ENCODE data around the gene NAGA. TPM values are rescaled to one million over a fixed set of nuclear protein-coding genes. Genes with fewer than 3 reads are reported as not detected.
"Not testable (repeated sequence)": the region's sequence is repeated elsewhere in the genome, so short reads cannot be mapped to it uniquely, and the experiment has no call there.

NAGA gene
- polyA plus RNA-seq, 2 of the 4 experiments (the other 2 are of a cell fraction), result 6.6 to 8.9 TPM

DNA sequence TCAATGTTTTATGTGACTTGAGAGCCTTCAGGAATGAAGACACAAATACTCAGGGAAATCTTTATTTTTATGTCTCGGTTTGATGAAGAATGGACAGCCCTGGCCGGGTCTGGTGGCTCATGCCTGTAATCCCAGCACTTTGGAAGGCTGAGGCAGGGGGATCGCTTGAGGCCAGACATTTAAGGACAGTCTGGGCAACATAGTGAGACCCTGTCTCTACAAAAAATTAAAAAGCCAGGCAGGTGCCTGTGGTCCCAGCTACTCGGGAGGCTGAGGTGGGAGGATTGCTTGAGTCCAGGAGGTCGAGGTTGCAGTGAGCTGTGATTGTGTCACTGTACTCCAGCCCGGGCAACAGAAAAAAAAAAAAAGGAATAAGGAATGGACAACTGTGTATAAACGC lies 896 bp upstream of the NAGA start:
- POLR2A ChIA-PET, result interaction anchor here (0.6 to 0.9 kb wide), 2 partner anchors 8 to 19 kb away, joined by 3 read pairs; partner anchors contain the start of genes NDUFA6 and SMDT1
- H3K4me2 ChIP-seq, result peak overlapping the region; percentile 94
- DNase-seq (ENCODE audit: low read depth in 1 of 2, low spot score in 1 of 2); ATAC-seq; CTCF ChIA-PET; FAIRE-seq; H3K27ac ChIP-seq; H3K4me1 ChIP-seq; H3K9me3 ChIP-seq; H3K4me3 ChIP-seq: not testable (repeated sequence)
- WGBS (ENCODE audit: missing lambda C conversion rate), result 73% methylated on average over 7 of the region's 7 CpGs

- peak overlapping the region; percentile 94 for H3K4me2 ChIP-seq
- peak overlapping the region; percentile 47 for H3K4me3 ChIP-seq
- ATAC-seq (no peak; a peak in 4 of 6 replicates), DNase-seq (ENCODE audit: low read depth in 1 of 2, low spot score in 1 of 2) (no peak), FAIRE-seq (no peak)
- H3K9me3 ChIP-seq, result no peaks in the 10 kb centered on the region
- TF ChIP-seq JUN (IDR thresholded peaks at IDR 0.05) (no peak), EHMT2 (IDR thresholded peaks at IDR 0.05; ENCODE audit: low read depth) (no peak), CEBPB (IDR thresholded peaks at IDR 0.05) (no peak), MAX (IDR thresholded peaks at IDR 0.05) (no peak), RAD21 (conservative IDR thresholded peaks at IDR 0.05 in 1 of 2, IDR thresholded peaks at IDR 0.05 in 1 of 2) (no peak), NPAS2 (CRISPR knock-in tag; IDR thresholded peaks at IDR 0.05; ENCODE audit: borderline replicate concordance) (no peak), FOSB (CRISPR knock-in tag; IDR thresholded peaks at IDR 0.05) (no peak), CHD4 (IDR thresholded peaks at IDR 0.05; ENCODE audit: borderline replicate concordance) (no peak), TFCP2L1 (CRISPR knock-in tag; IDR thresholded peaks at IDR 0.05) (no peak), EP300 (IDR thresholded peaks at IDR 0.05) (no peak), ZSCAN20 (CRISPR knock-in tag; IDR thresholded peaks at IDR 0.05) (no peak), HOXA7 (CRISPR knock-in tag; IDR thresholded peaks at IDR 0.05) (no peak)
- TF ChIP-seq, protein P1, sequence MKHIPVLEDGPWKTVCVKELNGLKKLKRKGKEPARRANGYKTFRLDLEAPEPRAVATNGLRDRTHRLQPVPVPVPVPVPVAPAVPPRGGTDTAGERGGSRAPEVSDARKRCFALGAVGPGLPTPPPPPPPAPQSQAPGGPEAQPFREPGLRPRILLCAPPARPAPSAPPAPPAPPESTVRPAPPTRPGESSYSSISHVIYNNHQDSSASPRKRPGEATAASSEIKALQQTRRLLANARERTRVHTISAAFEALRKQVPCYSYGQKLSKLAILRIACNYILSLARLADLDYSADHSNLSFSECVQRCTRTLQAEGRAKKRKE (CRISPR knock-in tag; IDR thresholded peaks at IDR 0.05; ENCODE audit: low read depth), result no peak
- TF ChIP-seq, protein P2, sequence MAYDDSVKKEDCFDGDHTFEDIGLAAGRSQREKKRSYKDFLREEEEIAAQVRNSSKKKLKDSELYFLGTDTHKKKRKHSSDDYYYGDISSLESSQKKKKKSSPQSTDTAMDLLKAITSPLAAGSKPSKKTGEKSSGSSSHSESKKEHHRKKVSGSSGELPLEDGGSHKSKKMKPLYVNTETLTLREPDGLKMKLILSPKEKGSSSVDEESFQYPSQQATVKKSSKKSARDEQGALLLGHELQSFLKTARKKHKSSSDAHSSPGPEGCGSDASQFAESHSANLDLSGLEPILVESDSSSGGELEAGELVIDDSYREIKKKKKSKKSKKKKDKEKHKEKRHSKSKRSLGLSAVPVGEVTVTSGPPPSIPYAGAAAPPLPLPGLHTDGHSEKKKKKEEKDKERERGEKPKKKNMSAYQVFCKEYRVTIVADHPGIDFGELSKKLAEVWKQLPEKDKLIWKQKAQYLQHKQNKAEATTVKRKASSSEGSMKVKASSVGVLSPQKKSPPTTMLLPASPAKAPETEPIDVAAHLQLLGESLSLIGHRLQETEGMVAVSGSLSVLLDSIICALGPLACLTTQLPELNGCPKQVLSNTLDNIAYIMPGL (CRISPR knock-in tag; IDR thresholded peaks at IDR 0.05; ENCODE audit: borderline replicate concordance), result no peak
- 67% methylated on average over 10 of the region's 19 CpGs for WGBS (ENCODE audit: missing lambda C conversion rate)
- ChIA-PET POLR2A (no interaction called here), CTCF (interaction anchor here (1.3 kb wide), 1 partner anchor 375 kb away, joined by 3 read pairs; no protein-coding TSS in a partner anchor)
- peak overlapping the region; percentile 68 to 84; a peak in 5 of 6 replicates for H3K27ac ChIP-seq
- H3K4me1 ChIP-seq, result peaks cover 6% of the 10 kb centered on the region; the same call in 1 of the 3 replicates
These were observed 653 bp downstream of the NAGA start for GRCh38 chr22:42069801-42070516.

DNA sequence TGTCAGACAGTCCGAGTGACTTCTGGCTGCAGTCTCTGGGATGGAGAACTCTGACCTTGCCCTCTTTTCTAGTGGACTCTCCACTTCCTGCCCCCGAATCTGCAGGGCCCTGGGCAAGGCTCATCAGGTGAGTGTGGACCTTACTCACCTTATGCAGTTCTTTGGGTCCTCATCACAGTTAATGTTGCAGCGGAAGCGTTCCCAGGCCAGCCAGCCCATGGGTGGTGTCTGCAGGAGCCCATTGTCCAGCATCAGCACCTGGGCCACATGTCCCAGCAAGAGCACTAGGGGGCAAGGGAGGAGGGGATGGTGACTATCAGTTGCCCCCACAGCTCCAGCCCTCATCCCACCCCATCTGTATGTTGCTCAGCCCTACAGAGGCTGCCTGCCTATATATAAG lies 2.3 kb downstream of the NAGA start:
- POLR2A ChIA-PET, result no interaction called here
- no peak overlapping the region for H3K4me3 ChIP-seq
- DNase-seq (ENCODE audit: low read depth in 1 of 2, low spot score in 1 of 2) (no peak), ATAC-seq (no peak), FAIRE-seq (no peak)
- no peak overlapping the region for H3K27ac ChIP-seq
- H3K4me1 ChIP-seq, result peaks cover 6% of the 10 kb centered on the region; the same call in 1 of the 3 replicates
- 93% methylated on average over 3 of the region's 4 CpGs for WGBS (ENCODE audit: missing lambda C conversion rate)
- no peak for TF ChIP-seq ZSCAN20 (CRISPR knock-in tag; IDR thresholded peaks at IDR 0.05)
- no peak for TF ChIP-seq GATA3 (IDR thresholded peaks at IDR 0.05; ENCODE audit: borderline replicate concordance)
- TF ChIP-seq PBX3 (IDR thresholded peaks at IDR 0.05), result no peak
- no peak for TF ChIP-seq FOXS1 (CRISPR knock-in tag; IDR thresholded peaks at IDR 0.05)
- TF ChIP-seq HOXA7 (CRISPR knock-in tag; IDR thresholded peaks at IDR 0.05), result no peak
- TF ChIP-seq RARB (CRISPR knock-in tag; IDR thresholded peaks at IDR 0.05), result no peak
- TF ChIP-seq CHD4 (IDR thresholded peaks at IDR 0.05; ENCODE audit: borderline replicate concordance), result no peak
- no peak for TF ChIP-seq ZNF302 (CRISPR knock-in tag; IDR thresholded peaks at IDR 0.05)
- no peak for TF ChIP-seq RAD21 (conservative IDR thresholded peaks at IDR 0.05 in 1 of 2, IDR thresholded peaks at IDR 0.05 in 1 of 2)
- no peak for TF ChIP-seq MAFK (IDR thresholded peaks at IDR 0.05; ENCODE audit: partially characterized antibody)
- TF ChIP-seq HOXB13 (CRISPR knock-in tag; IDR thresholded peaks at IDR 0.05; ENCODE audit: low read depth), result no peak
- TF ChIP-seq, protein P3, sequence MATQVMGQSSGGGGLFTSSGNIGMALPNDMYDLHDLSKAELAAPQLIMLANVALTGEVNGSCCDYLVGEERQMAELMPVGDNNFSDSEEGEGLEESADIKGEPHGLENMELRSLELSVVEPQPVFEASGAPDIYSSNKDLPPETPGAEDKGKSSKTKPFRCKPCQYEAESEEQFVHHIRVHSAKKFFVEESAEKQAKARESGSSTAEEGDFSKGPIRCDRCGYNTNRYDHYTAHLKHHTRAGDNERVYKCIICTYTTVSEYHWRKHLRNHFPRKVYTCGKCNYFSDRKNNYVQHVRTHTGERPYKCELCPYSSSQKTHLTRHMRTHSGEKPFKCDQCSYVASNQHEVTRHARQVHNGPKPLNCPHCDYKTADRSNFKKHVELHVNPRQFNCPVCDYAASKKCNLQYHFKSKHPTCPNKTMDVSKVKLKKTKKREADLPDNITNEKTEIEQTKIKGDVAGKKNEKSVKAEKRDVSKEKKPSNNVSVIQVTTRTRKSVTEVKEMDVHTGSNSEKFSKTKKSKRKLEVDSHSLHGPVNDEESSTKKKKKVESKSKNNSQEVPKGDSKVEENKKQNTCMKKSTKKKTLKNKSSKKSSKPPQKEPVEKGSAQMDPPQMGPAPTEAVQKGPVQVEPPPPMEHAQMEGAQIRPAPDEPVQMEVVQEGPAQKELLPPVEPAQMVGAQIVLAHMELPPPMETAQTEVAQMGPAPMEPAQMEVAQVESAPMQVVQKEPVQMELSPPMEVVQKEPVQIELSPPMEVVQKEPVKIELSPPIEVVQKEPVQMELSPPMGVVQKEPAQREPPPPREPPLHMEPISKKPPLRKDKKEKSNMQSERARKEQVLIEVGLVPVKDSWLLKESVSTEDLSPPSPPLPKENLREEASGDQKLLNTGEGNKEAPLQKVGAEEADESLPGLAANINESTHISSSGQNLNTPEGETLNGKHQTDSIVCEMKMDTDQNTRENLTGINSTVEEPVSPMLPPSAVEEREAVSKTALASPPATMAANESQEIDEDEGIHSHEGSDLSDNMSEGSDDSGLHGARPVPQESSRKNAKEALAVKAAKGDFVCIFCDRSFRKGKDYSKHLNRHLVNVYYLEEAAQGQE (IDR thresholded peaks at IDR 0.05), result no peak
- no peak for TF ChIP-seq FOSL2 (IDR thresholded peaks at IDR 0.05)
- no peak for TF ChIP-seq FOSL2 (CRISPR knock-in tag; IDR thresholded peaks at IDR 0.05)
- TF ChIP-seq HDAC2 (IDR thresholded peaks at IDR 0.05), result no peak
- no peak for TF ChIP-seq POLR2AphosphoS2 (conservative IDR thresholded peaks at IDR 0.05; ENCODE audit: low read length)
- no peak for TF ChIP-seq JUN (IDR thresholded peaks at IDR 0.05)
- no peaks in the 10 kb centered on the region for H3K9me3 ChIP-seq
- H3K4me2 ChIP-seq, result no peak overlapping the region
- CTCF ChIA-PET, result interaction anchor here (0.5 kb wide), 1 partner anchor 63 kb away, joined by 5 read pairs; no protein-coding TSS in a partner anchor

All from A549 (cell line).